Measurements from ENCODE around the gene RABGGTA. TPM values are rescaled to one million over a fixed set of nuclear protein-coding genes. Genes with fewer than 3 reads are reported as not detected.

Gene RABGGTA, protein sequence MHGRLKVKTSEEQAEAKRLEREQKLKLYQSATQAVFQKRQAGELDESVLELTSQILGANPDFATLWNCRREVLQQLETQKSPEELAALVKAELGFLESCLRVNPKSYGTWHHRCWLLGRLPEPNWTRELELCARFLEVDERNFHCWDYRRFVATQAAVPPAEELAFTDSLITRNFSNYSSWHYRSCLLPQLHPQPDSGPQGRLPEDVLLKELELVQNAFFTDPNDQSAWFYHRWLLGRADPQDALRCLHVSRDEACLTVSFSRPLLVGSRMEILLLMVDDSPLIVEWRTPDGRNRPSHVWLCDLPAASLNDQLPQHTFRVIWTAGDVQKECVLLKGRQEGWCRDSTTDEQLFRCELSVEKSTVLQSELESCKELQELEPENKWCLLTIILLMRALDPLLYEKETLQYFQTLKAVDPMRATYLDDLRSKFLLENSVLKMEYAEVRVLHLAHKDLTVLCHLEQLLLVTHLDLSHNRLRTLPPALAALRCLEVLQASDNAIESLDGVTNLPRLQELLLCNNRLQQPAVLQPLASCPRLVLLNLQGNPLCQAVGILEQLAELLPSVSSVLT
- total RNA-seq (2014; rRNA removed; shearing (Covaris generic)) (16.7 and 24.3 TPM in 2 replicates), total RNA-seq (2022) (27.3 and 29.7 TPM in 2 replicates), Bru-seq, nascent RNA (percentile 47 among the genes with signal in this experiment), BruChase-seq, experiment 1, labeled RNA remaining after a 6-hour chase (percentile 52 among the genes with signal in this experiment), BruChase-seq, experiment 2, labeled RNA remaining after a 2-hour chase (percentile 52 among the genes with signal in this experiment)
- long read RNA-seq, transcript RABGGTA-201 (17 exons, 2,088 nt) = minor isoform, 10 of 47 reads
- long read RNA-seq, transcript RABGGTA-202 (16 exons, 2,265 nt) = major isoform, 19 of 47 reads
- long read RNA-seq, partial matches to known transcripts = 4 of 47 reads
- long read RNA-seq, other reads (novel, unspliced or antisense) = 13 of 47 reads

- no peak for TF ChIP-seq EZH2phosphoT487 (IDR thresholded peaks at IDR 0.05; ENCODE audit: borderline replicate concordance, low read depth, low read length)
- TF ChIP-seq, protein P1, sequence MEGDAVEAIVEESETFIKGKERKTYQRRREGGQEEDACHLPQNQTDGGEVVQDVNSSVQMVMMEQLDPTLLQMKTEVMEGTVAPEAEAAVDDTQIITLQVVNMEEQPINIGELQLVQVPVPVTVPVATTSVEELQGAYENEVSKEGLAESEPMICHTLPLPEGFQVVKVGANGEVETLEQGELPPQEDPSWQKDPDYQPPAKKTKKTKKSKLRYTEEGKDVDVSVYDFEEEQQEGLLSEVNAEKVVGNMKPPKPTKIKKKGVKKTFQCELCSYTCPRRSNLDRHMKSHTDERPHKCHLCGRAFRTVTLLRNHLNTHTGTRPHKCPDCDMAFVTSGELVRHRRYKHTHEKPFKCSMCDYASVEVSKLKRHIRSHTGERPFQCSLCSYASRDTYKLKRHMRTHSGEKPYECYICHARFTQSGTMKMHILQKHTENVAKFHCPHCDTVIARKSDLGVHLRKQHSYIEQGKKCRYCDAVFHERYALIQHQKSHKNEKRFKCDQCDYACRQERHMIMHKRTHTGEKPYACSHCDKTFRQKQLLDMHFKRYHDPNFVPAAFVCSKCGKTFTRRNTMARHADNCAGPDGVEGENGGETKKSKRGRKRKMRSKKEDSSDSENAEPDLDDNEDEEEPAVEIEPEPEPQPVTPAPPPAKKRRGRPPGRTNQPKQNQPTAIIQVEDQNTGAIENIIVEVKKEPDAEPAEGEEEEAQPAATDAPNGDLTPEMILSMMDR (conservative IDR thresholded peaks at IDR 0.05; ENCODE audit: low read length) = peak; percentile 80
- ChIA-PET POLR2A (interaction anchor here (0.6 to 3.2 kb wide), 10 partner anchors 20 to 158 kb away, joined by 3 to 21 read pairs (median 4); partner anchors contain the start of genes CHMP4A, GMPR2, MDP1 and NEDD8), CTCF (ENCODE audit: unreplicated experiment) (interaction anchor here (1.2 to 1.9 kb wide), 3 partner anchors 25 to 37 kb away, joined by 4 to 8 read pairs (median 5); partner anchors contain the start of genes CIDEB and TINF2)
- peak; percentile 97 for DNase-seq (ENCODE audit: low spot score)
- Histone ChIP-seq H3K4me1 (ENCODE audit: insufficient read depth, low read length, poor library complexity, severe bottlenecking) (peaks cover 43% of the 10 kb centered on the region), H3K79me2 (ENCODE audit: insufficient read depth, low read depth, low read length) (no peaks in the 10 kb centered on the region), H3K9me2 (ENCODE audit: insufficient read depth, low read length) (no peaks in the 10 kb centered on the region), H3K27ac (ENCODE audit: low read depth, low read length, poor library complexity, severe bottlenecking) (peak within 1 kb of the TSS; percentile 84), H3K4me2 (ENCODE audit: low read length) (peak within 1 kb of the TSS; percentile 82), H3K36me3 (ENCODE audit: insufficient read depth, low read length) (no peaks in the 10 kb centered on the region), H2AFZ (ENCODE audit: low read length) (peak within 1 kb of the TSS; percentile 68), H3K9me3 (ENCODE audit: low read length) (no peaks in the 10 kb centered on the region), H4K20me1 (ENCODE audit: insufficient read depth, low read length) (no peaks in the 10 kb centered on the region), H3K4me3 (ENCODE audit: low read depth, low read length, poor library complexity, severe bottlenecking) (peak within 1 kb of the TSS; percentile 84)
- no TSS peak for BruUV-seq (replicated peaks)
- intact Hi-C loops (cut with micrococcal nuclease; ENCODE audit: unreplicated experiment) = loop anchor here (1.0 to 2.0 kb wide), 3 partner anchors 28 to 55 kb away; partner anchors contain the start of genes DHRS1, MDP1, NOP9 and TINF2
Measured at GRCh38 chr14:24271134-24271833, at the start of gene RABGGTA. TSS of gene RABGGTA (minus strand) at chr14:24271597. CDS start at chr14:24271115, 482 bp downstream.

- ChIA-PET POLR2A (no interaction called here), CTCF (ENCODE audit: unreplicated experiment) (no interaction called here)
- Histone ChIP-seq H3K36me3 (ENCODE audit: insufficient read depth, low read length) (peaks cover 16% of the 10 kb centered on the region; the same call in 1 of the 2 replicates), H3K79me2 (ENCODE audit: insufficient read depth, low read depth, low read length) (no peaks in the 10 kb centered on the region), H3K27ac (ENCODE audit: low read depth, low read length, poor library complexity, severe bottlenecking) (no peak overlapping the region), H3K4me3 (ENCODE audit: low read depth, low read length, poor library complexity, severe bottlenecking) (no peak overlapping the region), H3K4me1 (ENCODE audit: insufficient read depth, low read length, poor library complexity, severe bottlenecking) (peaks cover 18% of the 10 kb centered on the region), H2AFZ (ENCODE audit: low read length) (no peak overlapping the region), H3K4me2 (ENCODE audit: low read length) (no peak overlapping the region), H4K20me1 (ENCODE audit: insufficient read depth, low read length) (no peaks in the 10 kb centered on the region), H3K9me3 (ENCODE audit: low read length) (no peaks in the 10 kb centered on the region), H3K9me2 (ENCODE audit: insufficient read depth, low read length) (no peaks in the 10 kb centered on the region)
- no peak for DNase-seq (ENCODE audit: low spot score)
- intact Hi-C loops (cut with micrococcal nuclease; ENCODE audit: unreplicated experiment) = no loop called here
- TF ChIP-seq, protein P1 (conservative IDR thresholded peaks at IDR 0.05; ENCODE audit: low read length) = no peak
- no peak for TF ChIP-seq EZH2phosphoT487 (IDR thresholded peaks at IDR 0.05; ENCODE audit: borderline replicate concordance, low read depth, low read length)
- no TSS peak for BruUV-seq (replicated peaks)
Measured at GRCh38 chr14:24317141-24317928, 45.9 kb upstream of the RABGGTA start.

Data from OCI-LY7 (cell line).